GM21619 (cell line): ENCODE data around the gene ACP4.

ENCODE experiments used
- ATAC-seq: cut with Tn5 transposase; IDR thresholded peaks from one replicate; pipeline ENCODE4 v1.9.1; 2021; ENCODE audit not compliant: unreplicated experiment

ACP4 gene

DNA sequence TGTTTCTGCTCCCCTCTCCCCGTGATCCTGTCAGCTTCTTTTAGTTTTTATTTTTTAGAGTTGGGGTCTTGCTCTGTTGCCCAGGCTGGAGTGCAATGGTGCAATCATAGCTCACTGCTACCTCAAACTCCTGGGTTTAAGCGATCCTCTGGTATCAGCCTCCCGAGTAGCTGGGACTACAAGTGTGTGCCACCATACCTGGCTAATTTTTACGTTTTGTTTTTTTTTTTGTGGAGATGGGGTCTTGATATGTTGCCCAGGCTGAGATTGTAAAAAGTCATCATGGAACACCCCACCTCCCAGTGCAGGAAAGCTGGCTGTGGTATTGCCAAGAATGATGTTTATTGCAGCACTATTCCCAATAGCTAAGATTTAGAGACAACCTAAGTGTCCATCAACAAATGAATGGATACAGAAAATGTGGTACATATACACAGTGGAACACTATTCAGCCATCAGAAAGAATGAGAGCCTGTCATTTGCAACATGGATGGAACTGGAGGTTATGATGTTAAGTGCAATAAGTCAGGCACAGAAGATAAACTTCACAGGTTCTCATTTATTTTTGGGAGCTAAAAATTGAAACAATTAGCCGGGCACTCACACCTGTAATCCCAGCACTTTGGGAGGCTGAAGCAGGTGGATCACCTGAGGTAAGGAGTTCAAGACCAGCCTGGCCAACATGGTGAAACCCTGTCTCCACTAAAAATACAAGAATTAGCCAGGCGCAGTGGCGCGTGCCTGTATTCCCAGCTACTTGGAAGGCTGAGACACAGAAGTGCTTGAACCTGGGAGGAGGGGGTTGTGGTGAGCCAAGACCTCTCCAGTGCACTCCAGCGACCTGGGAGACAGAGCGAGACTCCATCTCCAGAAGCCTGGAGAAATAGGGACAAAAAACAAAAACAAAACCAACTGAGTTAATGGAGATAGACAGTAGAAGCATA lies 49.8 kb downstream of the ACP4 start:
- no peak for ATAC-seq

- no peak for ATAC-seq
Measured at GRCh38 chr19:50842130-50842529, 51.9 kb downstream of the ACP4 start.

DNA sequence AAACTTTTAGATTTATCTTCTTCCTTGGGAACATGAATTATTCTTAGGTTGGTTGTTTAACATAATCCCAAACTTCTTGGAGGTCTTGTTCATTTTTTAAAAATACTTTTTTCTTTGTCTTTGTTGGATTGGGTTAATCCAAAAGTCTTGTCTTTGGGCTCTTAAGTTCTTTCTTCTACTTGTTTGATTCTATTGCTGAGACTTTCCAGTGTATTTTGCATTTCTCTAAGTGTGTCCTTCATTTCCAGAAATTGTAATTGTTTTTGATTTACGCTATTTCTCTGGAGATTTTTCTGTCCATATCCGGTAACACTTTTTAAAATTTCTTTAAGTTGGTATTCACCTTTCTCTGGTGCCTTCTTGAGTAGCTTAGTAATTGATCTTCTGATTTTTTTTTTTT lies 53.0 kb downstream of the ACP4 start:
- ATAC-seq, result no peak

GRCh38 chr19:50843701-50844221 lies 53.5 kb downstream of the ACP4 start:
- ATAC-seq, result no peak

GRCh38 chr19:50844296-50844935 lies 54.2 kb downstream of the ACP4 start:
- ATAC-seq, result no peak
